ENCODE measurements around the gene HELQ.
"Not testable (repeated sequence)": the region's sequence is repeated elsewhere in the genome, so short reads cannot be mapped to it uniquely, and the experiment has no call there.

Gene HELQ

DNA sequence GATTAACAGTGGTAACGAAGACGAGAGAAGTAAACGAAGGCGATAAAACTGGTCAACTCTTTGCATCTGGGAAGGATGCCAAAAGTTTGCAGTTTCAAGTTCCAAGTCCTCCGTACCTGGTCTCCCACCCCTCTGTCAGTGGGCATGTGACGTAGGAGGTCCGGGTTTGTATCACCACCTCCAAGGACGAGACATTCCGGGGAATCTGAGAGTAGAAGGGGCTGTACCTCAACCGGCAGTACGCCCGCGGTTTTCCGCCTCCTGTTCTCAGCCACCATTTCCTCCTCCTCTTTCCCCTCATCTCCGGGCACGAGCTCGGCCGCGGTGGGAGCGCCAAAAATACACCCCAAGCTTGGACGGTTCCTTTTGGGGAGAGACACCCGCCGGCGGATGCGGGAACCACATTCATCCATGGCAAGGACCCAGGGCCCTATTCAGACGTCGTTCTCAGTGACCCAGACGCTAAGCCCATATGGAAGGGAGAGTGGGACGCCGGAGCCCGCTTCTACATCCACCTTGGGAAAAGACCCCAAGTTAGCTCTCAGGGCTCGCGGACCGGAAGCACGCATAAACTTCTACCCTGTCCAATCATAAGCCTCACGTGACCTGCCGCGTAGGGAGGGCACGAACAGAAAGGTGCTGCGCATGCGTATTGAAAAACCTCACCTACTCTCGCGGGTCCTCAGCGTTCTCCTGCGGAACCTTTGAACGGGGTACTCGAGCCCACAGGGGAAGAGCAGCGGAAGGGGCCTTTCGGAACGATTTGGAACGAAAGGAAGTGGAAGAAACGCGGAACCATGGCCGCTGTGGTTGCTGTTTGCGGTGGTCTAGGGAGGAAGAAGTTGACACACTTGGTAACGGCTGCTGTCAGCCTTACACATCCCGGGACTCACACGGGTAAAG is at the start of gene HELQ, which contains the start of gene MRPS18C:
HELQ (minus strand) TSS at position 543 of the 903 bp plus-strand sequence; CDS start at position 413, 130 bp downstream.
MRPS18C (plus strand) TSS at position 778 of the 903 bp plus-strand sequence; CDS start at position 798, 20 bp downstream.
- DNase-seq (ENCODE audit: extremely low read depth in 1 of 2, low read depth in 1 of 2), result peak; percentile 88 to 94

DNA sequence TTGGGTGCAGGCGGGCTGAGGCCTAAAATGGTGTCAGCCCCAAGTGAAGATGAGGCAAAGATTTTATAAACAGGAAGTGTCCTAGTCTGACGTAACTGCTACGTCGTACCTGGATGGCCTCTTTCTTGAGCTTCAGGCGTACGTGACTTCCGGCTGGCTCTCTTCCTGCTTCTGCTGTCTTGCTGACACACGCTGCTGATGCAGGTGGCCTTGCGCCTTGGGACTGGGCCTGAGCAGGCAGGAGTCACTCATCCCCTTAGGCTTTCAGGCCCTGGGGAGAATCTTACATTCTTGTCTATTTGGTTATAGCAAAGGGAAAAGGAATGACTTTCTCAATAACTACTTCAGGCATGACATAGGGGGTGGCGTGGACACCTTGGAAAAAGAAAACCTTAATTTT is 49.4 kb upstream of the HELQ start:
- DNase-seq (ENCODE audit: extremely low read depth in 1 of 2, low read depth in 1 of 2), result no peak

- DNase-seq (ENCODE audit: extremely low read depth in 1 of 2, low read depth in 1 of 2), result no peak
These were observed 48.9 kb upstream of the HELQ start for GRCh38 chr4:83504503-83504902.

- no peak for DNase-seq (ENCODE audit: extremely low read depth in 1 of 2, low read depth in 1 of 2)
These were observed 48.4 kb upstream of the HELQ start for GRCh38 chr4:83503974-83504373.

- not testable (repeated sequence) for DNase-seq (ENCODE audit: extremely low read depth in 1 of 2, low read depth in 1 of 2)
These were observed 46.0 kb upstream of the HELQ start for GRCh38 chr4:83501671-83502070.

DNA sequence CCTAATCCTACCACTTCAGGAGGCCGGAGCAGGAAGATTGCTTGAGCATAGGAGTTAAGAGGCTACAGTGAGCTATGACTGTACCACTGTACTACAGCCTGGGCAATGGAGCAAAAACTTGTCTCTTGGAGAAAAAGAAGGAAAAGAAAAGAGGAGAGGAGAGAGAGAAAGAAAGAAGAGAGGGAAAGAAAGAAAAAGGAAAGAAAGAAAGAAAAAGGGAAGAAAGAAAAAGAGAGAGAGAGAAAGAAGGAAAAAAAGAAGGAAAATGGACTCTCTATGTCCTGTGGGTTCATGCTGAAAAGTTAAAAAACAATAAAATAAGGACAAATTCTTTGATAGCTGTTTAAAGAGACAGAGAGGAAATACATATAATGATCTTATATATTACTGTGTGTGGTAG is 42.6 kb upstream of the HELQ start:
- no peak for DNase-seq (ENCODE audit: extremely low read depth in 1 of 2, low read depth in 1 of 2)

DNA sequence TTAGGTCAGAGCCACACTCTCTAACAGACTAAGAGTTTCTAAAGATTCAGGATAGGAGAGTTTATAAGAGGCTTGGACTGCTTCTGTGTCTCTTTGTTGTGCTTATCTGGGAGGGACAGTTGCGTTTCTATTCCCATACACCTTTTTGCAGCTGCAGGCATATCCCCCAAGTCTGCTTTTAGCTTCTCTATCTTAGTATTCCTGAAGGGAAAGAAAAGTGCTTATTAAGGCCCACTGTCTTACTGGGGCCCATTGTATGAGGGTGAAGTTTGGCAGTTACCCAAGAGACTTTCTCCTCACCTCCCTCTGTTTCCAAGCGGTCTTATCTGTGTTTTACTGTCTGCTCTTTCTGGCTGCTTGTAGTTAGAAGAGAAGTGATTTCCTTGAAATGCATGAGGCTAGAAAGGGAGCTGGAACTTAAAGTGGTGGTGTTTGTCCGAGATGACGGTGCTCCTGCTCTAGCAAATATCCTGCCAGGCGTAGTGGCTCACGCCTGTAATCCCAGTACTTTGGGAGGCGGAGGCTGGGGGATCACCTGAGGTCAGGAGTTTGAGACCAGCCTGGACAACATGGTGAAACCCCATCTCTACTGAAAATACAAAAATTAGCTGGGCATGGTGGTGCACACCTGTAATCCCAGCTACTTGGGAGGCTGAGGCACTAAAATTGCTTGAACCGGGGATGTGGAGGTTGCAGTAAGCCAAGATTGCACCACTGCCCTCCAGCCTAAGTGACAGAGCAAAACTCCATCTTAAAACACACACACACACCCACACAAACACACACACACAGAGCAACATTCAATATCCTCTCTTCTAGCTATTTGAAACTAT is 40.7 kb upstream of the HELQ start:
- not testable (repeated sequence) for DNase-seq (ENCODE audit: extremely low read depth in 1 of 2, low read depth in 1 of 2)

DNA sequence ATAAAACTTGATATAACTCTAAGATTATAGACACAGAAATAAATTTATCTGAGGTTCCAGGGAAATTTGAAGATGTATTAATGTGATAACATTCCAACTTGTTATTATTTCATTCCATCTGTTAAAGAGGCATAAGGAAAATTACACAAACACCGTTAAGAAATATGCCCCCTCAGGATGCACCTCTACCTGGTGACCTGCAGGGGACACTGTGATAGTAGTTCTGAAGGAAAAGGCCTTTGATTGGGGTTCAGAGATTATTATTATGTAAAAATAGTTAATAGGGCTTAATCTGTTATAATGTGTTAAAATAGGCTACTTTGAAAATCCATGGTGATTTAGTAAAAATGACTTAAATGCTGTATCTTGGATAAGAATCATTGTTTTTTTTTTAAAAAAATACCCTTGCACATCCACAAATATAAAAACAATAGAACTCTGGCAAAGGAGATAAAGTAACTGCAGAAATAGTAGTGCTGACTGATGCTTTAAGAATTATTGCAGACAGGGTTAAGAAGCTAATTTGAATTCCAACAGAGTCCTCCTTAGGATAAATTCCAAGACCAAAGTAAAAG is 35.3 kb upstream of the HELQ start:
- DNase-seq (ENCODE audit: extremely low read depth in 1 of 2, low read depth in 1 of 2), result no peak

GRCh38 chr4:83489711-83490326 is 34.2 kb upstream of the HELQ start:
- DNase-seq (ENCODE audit: extremely low read depth in 1 of 2, low read depth in 1 of 2), result no peak

GRCh38 chr4:83486457-83487129 is 31.0 kb upstream of the HELQ start:
- DNase-seq (ENCODE audit: extremely low read depth in 1 of 2, low read depth in 1 of 2), result no peak

- DNase-seq (ENCODE audit: extremely low read depth in 1 of 2, low read depth in 1 of 2), result peak; percentile 84 to 93
These were observed 29.2 kb upstream of the HELQ start, which contains the start of gene ABRAXAS1 for GRCh38 chr4:83484500-83485461. TSS of gene ABRAXAS1 (minus strand) at chr4:83485100. CDS start at chr4:83485072, 28 bp downstream.

DNA sequence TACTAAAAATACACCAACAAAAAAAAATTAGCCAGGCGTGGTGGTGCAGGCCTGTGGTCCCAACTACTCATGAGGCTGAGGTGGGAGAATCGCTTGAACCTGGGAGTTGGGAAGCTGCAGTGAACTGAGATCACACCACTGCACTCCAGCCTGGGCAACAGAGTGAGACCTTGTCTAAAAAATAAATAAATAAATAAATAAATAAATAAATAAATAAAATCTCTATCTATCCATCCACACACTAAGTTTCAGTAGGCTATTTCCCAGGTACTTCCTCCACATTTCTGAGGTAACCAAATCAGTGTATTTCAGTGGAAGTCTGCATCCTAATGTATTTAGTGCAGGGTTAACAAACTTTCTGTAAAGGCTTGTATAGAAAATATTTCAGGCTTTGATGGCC is 18.3 kb upstream of the HELQ start:
- no peak for DNase-seq (ENCODE audit: extremely low read depth in 1 of 2, low read depth in 1 of 2)

GRCh38 chr4:83473423-83473822 is 17.8 kb upstream of the HELQ start:
- DNase-seq (ENCODE audit: extremely low read depth in 1 of 2, low read depth in 1 of 2), result no peak

DNA sequence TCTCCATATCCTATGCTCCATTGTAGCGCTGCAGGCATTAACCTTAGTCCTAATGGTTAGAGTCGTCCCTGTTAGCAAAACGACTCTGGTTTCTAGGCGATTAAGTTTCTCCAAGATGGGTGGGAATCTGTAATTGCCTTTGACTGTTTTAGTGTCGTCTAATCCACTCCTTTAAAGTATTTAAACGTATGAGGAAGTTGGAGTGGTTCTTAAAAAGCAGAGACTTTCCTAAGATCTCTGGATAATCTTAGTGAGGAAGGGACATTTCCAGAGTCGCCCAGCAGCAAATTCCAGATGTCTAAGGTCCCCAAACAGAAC is 520 bp upstream of the HELQ start:
- no peak for DNase-seq (ENCODE audit: extremely low read depth in 1 of 2, low read depth in 1 of 2)

DNA sequence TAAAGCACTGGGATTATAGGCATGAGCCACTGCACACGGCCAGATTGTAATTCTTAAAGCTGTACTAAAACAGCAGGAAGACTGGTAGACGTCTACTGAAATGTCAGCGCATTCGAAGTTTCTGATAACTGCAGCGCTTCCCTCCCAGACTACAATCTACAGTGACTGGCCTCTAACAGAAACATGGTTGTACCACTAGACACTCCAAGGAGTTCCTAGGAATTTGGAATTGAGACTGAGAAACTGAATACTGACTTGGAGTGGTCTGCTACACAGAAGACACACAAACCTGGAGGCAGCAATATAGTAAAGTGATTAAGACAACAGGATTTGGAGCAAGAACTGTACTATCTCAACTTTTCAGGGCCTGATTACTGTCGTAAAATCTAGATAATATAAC is 937 bp downstream of the HELQ start:
- no peak for DNase-seq (ENCODE audit: extremely low read depth in 1 of 2, low read depth in 1 of 2)

DNA sequence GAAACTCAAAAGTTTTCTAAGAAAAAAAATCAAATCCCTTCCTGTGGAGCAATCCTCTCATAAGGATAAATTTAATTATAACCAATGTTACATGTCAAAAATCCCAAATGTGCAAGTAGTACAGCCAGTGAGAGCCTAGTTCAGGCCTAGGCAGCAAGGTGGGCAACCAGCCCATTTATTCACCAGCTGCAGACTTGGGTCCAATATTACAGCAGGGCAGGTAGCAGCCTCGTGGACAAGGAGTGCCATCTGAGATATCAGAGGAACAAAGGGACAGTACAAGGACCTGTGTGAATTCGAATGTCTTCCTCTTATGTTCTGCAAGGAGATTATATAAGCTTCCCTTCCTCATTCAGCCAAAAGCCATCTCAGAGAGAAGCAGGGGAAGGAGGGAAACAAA is 6.6 kb downstream of the HELQ start:
- no peak for DNase-seq (ENCODE audit: extremely low read depth in 1 of 2, low read depth in 1 of 2)

GRCh38 chr4:83440899-83441298 is 14.7 kb downstream of the HELQ start:
- DNase-seq (ENCODE audit: extremely low read depth in 1 of 2, low read depth in 1 of 2), result no peak

- DNase-seq (ENCODE audit: extremely low read depth in 1 of 2, low read depth in 1 of 2), result no peak
These were observed 15.3 kb downstream of the HELQ start for GRCh38 chr4:83440148-83440814.

DNA sequence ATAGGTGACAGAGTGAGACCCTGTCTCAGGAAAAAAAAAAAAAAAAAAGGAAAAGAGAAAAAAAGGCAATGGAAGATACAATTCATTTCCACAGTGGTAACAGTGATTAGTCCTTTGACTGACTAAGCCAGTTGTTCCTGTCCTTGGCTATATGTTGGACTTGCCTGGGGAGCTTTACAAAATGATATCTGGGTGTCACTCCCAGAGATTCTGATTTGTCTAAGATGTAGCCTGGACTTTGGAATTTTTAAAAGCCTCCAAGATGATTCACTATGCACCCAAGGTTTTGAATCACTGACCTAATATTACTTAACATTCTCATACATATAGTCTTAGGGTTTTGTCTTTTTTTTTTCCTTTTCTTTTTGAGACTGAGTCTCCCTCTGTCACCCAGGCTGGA is 16.9 kb downstream of the HELQ start:
- no peak for DNase-seq (ENCODE audit: extremely low read depth in 1 of 2, low read depth in 1 of 2)
